Right forelimb (tissue), 1 donor: ENCODE data around the gene TLX1.

Experiments used
- DNase-seq: peaks from one replicate; pipeline ENCODE4 v3.0.0-alpha.2; 2018

TLX1 gene

DNA sequence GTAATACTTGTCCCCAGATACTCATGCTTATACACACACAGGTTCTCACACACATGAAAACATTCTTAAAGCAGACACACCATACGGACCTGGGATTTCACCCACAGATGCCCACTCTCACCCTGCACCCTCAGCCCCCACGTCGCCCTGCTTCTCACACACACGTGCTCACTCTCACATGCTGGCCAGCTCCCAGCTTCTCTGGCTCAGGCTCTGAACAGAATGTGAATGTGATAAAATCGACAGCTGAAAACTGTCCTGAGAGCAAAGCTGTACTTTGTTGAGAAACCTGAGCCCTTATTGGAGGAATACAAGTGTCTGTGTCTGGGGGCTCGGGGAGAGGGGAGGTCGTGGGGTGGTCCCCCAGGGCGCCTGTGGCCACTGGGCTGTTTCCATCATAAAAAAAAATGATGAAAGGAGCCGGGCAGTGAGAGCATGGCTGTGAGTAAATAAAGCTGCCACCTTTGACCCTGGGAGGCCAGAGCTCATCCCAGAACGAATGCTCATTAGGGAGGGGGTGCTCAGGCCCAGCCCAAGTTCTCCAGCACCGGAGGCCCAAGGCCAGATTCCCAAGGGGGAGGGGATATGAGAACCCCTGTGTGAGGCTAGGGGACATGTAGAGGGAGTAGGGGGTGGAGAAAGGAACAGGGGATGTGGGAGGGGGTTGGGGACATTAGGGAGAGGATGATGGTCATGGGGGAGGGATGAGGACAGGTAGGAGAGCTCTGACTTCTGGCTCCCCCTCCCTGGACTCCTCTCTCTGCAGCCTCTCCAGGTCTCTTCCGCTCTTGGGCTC is 18.1 kb upstream of the TLX1 start:
- no peak for DNase-seq

DNA sequence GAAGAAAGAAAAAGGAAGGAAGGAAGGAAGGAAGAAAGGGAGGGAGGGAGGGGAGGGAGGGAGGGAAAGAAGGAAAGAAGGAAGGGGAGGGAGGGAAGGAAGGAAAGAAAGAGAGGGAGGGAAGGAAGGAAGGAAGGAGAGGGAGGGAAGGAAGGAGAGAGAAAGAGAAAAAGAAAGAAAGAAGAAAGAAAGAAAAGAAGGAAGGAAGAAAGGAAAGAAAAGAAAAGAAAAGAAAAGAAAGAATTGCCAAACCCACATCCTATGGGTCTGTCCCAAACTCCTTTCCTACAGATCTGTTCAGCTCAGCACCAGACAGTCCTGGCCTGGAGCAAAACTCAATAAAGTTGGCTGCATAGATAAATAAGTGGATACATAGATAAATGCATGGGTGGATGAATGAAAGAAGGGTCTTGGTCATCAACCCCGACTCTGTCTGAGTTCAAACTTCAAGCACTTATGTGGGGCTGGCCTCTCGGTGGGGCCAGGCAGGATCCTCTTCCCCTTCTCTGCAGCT is 17.2 kb upstream of the TLX1 start:
- DNase-seq: no peak

DNA sequence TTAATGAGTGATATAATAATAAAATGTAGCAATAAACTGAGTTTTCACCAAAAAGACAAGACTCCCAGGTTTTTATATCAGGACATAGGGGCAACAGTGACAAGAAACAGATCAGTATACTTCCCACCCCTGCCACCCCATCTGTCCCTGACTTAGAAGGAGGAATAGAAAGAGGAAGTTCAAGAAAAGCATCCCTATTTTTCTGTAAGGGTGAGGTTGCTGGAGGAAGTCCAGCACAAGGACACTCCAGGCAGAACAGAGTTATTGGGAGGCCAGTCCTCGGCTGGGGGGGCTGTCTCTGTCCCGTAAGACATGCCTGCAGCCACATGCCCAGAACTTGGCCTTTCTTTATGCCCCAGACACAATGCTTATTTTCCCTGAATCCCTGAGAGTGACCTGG is 16.5 kb upstream of the TLX1 start:
- DNase-seq: no peak

DNA sequence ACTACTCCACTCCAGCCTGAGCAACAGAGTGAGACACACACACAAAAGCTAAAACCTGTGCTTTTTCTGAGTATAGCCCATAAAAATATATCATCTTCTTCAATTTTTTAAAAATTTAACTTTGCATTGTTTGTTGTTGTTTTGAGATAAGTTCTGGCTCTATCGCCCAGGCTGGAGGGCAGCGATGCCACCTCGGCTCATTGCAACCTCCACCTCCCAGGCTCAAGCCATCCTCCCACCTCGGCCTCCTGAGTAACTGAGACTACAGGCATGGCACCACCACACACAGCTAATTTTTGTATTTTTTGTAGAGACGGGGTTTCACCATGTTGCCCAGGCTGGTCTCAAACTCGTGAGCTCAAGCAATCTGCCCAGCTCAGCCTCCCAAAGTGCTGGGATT is 14.3 kb upstream of the TLX1 start:
- no peak for DNase-seq

DNA sequence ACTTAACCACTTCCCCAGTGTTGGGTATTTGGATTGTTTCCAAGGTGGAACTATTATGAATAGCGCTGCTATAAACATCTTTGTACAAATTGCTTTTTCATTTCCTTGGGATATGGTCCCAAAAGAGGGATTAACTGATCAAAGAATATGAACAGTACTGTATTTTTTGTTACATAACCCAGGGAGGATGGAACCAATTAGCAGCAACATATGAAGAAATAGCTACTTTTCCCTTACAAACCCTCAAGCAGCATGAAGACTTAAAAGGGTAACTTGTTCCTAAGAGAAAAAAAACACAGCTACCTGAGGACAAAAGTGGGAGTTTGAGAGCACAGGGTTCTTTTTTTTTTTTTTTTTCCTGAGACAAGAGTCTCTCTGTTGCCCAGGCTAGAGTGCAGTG is 13.1 kb upstream of the TLX1 start:
- DNase-seq: no peak

DNA sequence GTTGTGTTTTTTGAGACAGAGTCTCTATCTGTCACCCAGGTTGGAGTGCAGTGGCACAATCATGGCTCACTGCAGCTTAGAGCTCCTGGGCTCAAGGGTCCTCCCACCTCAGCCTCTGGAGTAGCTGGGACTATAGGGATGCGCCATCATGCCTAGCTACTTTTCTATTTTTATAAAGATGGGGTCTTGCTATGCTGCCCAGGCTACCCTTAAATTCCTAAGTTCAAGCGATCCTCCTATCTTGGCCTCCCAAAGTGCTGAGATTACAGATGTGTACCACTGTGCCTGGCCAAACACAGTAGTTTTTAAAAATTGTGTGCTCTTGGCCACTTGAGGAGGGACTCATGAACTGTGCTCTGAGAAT is 10.6 kb upstream of the TLX1 start:
- DNase-seq: no peak

DNA sequence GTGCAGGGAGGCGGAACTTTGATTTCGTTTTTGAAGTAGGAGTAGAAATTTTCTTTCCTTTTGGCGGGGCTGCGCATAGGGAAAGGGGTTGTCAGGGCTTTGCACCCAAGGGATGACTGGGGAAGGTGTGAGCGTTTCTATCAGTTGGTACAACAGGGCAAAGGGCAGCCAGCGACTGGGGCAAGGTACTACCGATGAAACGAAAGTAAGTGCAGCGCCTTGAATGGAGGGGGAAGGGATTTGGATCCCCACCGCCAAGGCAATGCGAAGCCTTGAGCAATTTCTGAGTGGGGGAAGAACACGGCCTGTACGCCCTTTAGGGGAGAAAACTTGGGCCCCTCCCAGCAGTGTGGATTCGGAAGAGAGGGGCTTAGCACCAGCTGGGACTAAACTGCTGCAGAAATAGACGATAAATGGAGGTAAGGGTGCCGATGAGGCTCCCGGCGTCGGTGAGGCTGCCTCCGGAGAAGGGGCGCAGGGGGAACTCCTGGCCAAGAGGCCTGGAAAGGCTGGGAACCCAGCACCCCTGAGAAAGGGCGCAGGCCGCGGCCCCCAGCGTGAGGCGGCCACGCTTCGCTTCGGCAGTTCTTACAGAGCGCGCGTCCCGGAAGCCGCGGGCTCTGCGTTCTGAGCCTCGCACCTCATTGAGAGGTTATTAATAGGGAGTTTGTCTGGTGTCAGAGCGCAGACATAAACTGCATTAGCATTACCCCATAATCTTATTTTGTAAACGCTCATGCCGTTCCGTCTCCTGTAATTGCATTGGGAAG is 10.0 kb upstream of the TLX1 start:
- DNase-seq: no peak

DNA sequence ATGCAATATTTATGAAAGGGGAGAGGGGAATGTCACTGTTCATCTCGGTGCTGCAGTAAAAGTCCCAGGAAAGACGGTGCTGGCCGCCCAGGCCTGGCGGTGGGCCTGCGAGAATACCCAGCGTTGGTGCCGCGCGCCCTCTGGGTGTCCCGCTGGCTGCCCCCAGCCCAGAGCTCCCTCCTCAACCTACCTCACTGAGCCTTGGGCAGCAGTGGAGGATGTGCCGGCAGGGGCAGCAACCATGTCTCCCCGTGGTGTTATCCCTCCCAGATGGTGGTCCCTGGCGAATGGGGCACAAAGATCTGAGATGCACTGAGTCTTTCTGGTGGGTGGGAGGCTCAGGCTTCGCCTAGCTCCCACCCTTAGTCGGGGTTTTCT is 9.5 kb upstream of the TLX1 start:
- DNase-seq: no peak

DNA sequence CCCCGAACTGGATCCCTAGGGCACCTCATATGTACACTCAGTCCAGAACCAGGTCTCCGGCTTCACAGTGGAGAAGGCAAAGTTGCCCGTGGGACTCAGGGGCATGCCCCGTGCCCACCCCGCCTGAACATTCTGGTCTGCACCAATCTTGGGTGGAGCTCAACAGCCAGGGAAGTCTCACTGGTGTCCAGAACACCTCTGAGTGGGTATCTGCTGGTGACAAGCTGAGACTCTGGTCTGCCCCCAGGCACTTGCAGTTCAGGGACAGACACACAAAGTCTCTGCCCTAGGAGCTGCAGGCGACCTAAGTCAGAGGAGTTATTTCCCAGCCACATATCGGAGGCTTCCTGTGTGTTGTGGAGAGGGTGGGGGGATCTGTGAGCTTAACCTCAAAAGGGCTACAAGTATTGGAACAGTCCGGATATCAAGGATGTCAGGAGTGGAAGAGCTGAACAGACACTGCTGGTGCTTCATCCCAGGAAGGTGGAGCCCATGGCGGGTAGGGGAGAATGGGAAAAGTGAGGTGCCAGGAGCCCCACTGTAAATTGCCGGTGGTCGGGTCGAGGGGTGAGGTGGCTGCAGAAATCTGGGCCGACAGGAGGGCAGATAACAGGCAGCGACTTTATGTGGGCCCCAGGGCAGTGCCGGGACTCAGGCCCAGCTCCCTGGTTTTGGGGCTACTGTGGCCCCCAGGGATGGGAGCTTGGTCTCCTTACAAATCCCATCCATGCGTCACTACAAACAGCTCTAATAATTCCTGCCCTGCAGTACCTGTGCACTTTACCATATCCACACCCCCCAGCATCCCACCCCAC is 8.6 kb upstream of the TLX1 start:
- DNase-seq: no peak

DNA sequence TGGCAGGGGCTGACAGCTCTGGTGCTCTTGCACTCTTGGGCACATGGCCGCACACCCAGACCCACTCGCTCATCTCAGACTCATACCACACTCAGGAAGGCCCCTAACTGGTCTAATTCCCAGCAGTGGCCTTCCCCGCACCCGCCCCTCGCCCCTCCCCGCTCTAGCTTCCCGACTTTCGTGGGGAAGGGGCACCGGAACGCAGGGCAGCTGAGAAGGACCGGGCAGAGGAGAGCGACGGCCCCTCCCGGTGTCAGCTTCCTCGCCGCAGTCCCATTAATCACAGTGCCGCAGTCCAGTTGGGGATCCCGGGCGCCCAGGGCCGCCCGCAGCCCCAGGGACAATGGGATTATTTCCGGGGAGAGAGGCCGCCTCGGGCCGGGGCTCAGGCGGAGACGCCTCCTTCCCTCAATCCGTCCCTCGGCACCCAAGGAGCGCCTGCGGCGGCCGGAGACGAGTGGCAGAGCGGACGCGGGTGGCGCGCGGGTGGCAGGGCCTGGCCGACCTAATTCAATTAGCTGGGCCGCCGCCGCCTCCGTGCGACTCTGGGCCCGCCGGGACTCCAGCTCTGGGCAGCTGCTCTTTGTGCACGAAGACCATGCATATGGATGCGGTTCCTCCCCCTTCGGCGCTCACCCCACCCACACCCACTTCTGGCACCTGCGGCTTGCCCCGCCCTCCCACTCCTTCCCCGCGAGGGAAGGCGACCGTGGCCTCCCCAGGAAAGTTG is 7.8 kb upstream of the TLX1 start:
- peak; percentile 40 for DNase-seq

DNA sequence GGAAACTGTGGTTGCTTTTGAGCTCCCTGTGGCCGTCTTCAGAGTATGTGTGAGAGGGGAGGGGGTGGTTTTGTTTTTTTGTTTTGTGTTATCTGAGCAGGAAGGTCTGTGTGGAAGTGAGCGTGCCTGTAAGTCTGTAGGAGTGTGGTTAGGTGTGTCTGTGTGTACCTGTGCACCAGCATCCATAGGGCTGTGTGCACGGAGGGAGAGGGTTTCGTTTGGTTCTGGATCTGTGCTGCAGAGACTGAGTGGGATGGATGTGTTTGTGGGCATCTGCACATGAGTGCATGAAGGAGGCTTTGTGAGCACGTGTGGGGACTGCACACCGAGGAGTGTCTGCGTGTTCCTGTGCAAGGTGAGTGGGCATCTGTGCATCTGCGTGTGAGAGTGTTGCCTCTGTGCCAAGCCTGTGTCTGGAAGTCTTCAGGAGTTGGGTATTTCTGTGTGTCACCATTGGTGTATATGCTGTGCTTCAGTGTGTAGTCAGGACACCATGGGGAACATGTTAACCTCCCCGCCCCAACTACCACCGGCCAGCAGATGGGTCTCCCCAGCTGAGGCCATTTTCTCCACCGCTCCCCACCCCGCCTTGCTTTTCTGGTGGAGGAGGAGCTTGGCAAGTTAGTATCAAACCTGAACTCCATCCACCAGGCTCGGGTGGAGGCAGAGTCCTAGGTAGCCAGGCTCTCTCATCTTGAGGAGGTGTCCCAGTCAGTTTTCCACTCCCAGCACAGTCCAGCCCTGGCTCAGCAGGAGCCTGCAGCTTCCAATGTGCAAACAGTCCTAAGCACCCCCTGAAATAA is 7.1 kb upstream of the TLX1 start:
- peak; percentile 6 for DNase-seq

DNA sequence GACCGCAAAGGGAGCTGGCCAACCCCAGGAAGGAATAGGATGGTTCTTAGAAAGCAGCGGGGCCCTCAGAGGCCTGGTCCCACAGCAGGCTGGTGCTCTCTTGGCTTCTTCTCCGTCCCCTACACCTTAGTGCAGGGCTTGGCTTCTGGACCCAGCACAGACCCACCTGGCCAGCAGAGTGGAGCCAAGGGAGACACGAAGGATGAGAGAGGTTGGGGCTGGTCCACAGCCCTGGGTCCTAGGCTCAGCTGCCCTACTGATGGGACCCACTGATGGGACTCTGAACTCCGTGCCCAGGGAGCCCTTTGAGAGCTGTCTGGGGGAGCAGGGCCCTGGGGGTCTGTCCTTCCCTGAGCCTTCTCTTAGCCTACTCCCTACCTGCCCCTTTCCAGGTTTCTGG is 6.2 kb upstream of the TLX1 start:
- DNase-seq: peak; percentile 23

DNA sequence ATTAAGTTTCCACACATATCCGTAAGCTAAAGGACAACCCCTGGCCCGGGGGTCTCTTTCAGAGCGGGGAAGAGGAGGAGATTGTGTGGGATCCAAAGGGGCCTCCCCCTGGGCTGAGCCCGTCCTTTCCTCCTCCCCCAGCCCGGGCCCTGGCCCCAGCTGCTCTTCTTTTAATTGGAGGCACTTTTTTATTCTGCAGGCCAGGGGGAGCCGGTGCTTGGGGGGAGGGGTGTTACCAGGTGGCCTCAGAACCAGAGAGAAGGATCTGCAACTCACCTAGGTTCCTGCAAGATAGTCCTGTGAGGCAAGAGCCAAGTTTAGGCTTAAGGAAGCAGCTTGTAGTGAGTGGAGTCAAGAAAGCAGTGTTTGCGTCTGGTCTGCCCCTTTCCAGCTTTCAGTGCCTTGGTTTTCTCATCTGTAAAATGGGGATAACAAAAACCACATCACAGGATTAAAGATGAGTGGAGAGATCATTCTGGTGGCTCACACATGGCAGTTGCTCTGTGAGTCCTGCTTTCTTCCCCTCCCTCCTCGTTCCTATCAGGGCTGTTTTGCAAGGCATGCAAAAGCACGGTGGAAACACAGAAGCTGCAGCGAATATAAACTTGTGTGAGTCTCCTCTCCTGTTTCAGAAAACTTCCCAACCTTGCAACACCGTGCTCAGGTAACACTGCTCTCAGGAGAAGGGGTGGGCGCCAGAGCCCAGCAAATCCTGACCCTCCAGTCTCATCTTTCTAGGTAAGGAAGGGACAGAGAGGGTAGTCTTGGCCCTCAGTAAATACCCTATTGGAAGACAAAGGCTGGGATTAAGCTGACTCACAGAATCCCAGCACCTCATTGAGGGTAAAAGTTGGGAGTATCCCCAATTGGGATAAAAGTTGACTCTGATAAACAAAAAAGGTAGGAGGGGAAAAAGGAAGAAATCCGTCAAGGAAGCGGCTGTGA is 4.1 kb upstream of the TLX1 start:
- DNase-seq: no peak

DNA sequence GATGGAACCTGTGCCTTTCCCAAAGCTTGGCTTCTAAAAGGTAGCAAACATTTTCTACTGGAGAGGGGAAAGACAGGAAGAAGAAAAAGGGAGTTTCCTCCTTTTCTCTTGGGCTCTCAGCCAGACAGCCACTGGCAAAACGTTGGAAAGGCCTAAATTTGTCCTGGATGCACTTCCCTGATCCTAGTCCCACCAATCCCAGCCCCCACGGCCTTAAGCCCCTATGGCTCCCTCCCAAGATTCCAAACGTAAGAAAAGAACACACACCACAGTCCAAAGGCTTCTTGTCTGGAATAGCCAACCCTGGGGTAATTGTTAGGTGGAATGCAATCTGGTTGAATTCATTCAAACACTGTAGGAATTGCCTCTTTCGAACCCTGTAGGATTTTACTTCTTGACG is 959 bp upstream of the TLX1 start:
- no peak for DNase-seq

DNA sequence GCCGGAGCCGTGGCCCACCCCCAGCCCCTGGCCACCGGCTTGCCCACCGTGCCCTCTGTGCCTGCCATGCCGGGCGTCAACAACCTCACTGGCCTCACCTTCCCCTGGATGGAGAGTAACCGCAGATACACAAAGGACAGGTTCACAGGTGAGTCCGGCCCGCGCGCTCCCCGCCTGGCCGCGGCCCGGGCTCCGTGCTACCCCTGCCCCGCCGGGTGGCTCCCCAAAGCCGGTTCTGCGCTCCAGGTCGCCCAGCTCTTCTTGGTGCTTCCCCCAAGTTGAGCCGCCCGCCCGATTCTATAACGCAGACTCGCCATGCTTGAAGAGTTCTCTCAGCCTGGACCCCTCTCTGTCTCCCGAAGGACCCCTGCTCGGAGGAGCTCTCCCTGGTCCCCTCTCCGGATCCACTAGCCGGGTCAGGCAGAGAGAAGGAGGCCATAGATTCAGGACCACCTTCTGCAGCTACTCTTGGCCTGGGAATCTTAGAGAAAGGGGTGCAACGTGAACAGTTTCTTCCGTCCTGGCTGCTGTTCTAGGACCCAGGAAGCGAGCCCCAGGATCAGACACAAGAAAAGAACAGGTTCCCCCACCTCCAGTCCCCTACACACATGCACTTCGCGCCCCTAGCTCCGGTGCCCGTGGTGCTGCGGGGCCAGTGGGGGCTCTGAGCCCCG is 999 bp downstream of the TLX1 start:
- DNase-seq: no peak

DNA sequence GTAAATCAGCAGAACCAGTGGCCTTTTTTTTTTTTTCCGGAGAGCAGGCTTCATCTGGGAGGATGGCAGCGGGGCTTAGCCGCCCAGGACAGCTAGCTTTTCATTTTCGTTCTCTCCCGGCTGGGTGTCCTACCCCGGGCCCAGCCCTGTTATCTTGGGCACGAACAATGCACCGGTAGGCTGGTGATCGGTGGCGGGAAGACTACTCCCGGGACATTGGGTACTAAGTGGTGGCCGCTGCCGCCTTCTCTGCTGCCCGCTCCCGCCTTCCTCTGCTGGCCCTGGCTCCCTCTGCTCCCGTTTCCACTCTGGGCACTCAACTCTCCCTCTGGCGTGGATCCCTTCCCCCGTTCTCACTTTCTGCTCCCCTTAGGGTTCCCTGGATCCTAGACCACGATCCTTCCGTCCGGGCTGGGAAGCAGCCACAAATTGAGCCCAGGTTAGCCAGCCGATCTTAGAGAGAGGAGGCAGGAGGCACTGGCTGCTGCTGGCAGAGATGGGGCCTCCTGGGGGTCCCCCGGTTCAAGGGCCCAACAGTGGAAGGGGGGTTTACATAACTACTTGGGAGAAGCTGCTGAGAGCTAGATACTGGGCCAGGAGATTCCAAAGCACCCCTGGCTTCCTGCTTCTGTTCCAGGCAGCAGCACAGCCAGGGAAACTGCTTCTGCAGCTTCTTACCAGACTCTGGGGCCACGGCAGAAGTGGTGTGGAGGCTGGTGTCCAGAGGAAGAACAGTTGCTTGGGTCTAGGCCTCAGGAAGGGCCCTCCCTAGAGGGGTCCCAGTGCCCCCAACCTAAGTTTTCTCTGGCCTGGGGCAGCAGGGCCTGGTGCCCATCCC is 1.8 kb downstream of the TLX1 start:
- DNase-seq: no peak

DNA sequence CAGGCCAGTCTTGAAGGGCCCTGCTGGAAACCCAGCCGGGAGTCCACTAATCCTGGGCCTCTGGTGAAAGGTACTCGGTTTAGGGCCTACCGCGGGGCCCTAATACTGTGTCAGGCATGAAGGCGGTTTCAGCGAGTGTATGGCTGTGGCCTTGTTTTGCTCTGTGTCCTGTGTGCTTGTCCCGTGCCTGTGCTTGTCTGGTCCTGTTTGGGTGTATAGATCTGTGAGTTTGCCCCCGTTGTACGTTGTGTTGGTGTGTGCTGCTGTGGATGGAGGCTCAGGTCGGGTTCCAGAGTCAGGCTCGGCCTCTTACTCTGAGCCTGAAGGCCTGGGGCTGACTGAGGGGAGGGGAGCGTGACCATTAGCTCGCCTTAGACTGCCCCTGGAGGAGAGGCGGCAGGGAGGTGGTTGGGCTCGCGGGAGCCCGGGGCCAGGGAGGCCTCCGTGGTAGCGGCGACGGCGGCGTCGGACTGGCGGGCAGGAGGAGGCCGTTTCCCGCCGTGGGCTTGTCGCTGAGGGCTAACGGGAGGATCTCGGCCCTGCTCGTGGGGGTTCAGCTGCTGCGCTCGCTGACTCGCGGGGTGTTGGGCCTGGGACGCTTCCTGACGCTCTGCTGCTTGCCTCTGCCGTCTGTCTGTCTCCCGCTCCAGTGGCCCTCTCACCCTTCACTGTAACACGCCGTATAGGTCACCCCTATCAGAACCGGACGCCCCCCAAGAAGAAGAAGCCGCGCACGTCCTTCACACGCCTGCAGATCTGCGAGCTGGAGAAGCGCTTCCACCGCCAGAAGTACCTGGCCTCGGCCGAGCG is 2.6 kb downstream of the TLX1 start:
- DNase-seq: no peak
